B cell (primary cell): ENCODE data around the gene GGACT. TPM values are rescaled to one million over a fixed set of nuclear protein-coding genes. Genes with fewer than 3 reads are reported as not detected.
A peak's percentile ranks its signal among the peaks of the same experiment; 100 is the strongest.

Experiments
- ATAC-seq: fragments of 200-7000 bp; cut with Tn5 transposase; one replicate; pipeline ENCODE4 v1.10.0; 2021; ENCODE audit warnings: low read depth, mild to moderate bottlenecking, moderate number of reproducible peaks, moderate library complexity
- CTCF ChIA-PET: fragments of 350-600 bp; sonication (Branson Sonifier 250); formaldehyde crosslinking; loops from one replicate; lab custom pipeline; 2021; ENCODE audit warnings: antibody characterized with exemption, inconsistent platforms; lab: Charles Lee
- POLR2A ChIA-PET: fragments of 350-600 bp; sonication (Branson Sonifier 250); formaldehyde crosslinking; loops from one replicate; lab custom pipeline; 2021; ENCODE audit warnings: antibody characterized with exemption; lab: Charles Lee
- DNase-seq: peaks from one replicate; pipeline ENCODE4 v3.0.0; 2013
- H2AFZ ChIP-seq: 2 replicates; pipeline ENCODE4 v1.6.1; 2012; ENCODE audit warnings: mild to moderate bottlenecking, low read depth, low read length; ENCODE audit not compliant: insufficient read depth, poor library complexity, severe bottlenecking
- H3K27ac ChIP-seq, 2 donors: 1 replicate in 1 of 2; 2 replicates in 1 of 2; pipeline ENCODE4 v1.5.1; 2012 to 2013; ENCODE audit warnings: low read length in 2 of 2, mild to moderate bottlenecking in 2 of 2, moderate library complexity in 1 of 2
- H3K27me3 ChIP-seq, 4 experiments: fragments of 200-600 bp in 1 of 4; sonication (generic) in 1 of 4; replicated peaks in 1 of 4; 1 replicate in 2 of 4; 2 replicates in 2 of 4; pipeline versions ENCODE4 v1.6.1 to v1.7.0; 2013 to 2016; ENCODE audit warnings: low read length in 3 of 4, mild to moderate bottlenecking in 2 of 4, mixed read lengths in 1 of 4, moderate library complexity in 1 of 4; ENCODE audit not compliant: insufficient read depth in 4 of 4, control insufficient read depth in 3 of 4; ENCODE audit errors: control extremely low read depth in 1 of 4
- H3K36me3 ChIP-seq, 2 experiments: replicated peaks in 1 of 2; 1 replicate in 1 of 2; 2 replicates in 1 of 2; pipeline versions ENCODE4 v1.6.1 to v1.7.1; 2013; ENCODE audit warnings: low read length in 1 of 2; ENCODE audit not compliant: insufficient read depth in 2 of 2, control insufficient read depth in 1 of 2; ENCODE audit errors: control extremely low read depth in 1 of 2, extremely low read depth in 1 of 2
- H3K4me1 ChIP-seq, 2 donors: fragments of 200-600 bp in 1 of 2; sonication (generic) in 1 of 2; 1 replicate in 1 of 2; 2 replicates in 1 of 2; pipeline versions ENCODE4 v1.5.1 to v1.6.1; 2013 to 2017; ENCODE audit warnings: low read length in 2 of 2; ENCODE audit not compliant: control insufficient read depth in 2 of 2, insufficient read depth in 2 of 2
- H3K4me2 ChIP-seq: replicated peaks from 2 replicates; pipeline ENCODE3; 2012; ENCODE audit warnings: mild to moderate bottlenecking, low read depth, low read length; ENCODE audit not compliant: poor library complexity, severe bottlenecking
- H3K4me3 ChIP-seq, 5 experiments: fragments of 200-600 bp in 1 of 5; sonication (generic) in 1 of 5; 1 replicate in 3 of 5; 2 replicates in 2 of 5; pipeline versions ENCODE4 v1.5.1 to v1.7.0; 2011 to 2016; ENCODE audit warnings: low read length in 4 of 5, mild to moderate bottlenecking in 4 of 5, low read depth in 2 of 5, control low read depth in 1 of 5, moderate library complexity in 1 of 5; ENCODE audit not compliant: insufficient read depth in 1 of 5; ENCODE audit errors: control extremely low read depth in 1 of 5, extremely low read depth in 1 of 5
- H3K79me2 ChIP-seq: fragments of 200-600 bp; sonication (generic); one replicate; pipeline ENCODE4 v1.6.0; 2016; ENCODE audit warnings: low read length; ENCODE audit not compliant: control insufficient read depth, insufficient read depth
- H3K9ac ChIP-seq: fragments of 200-600 bp; sonication (generic); 2 replicates; pipeline ENCODE4 v1.6.1; 2017; ENCODE audit warnings: mild to moderate bottlenecking, low read length, moderate library complexity
- H3K9me3 ChIP-seq, 3 donors: one replicate each; pipeline versions ENCODE4 v1.6.1 to v1.7.1; 2013; ENCODE audit warnings: low read length in 2 of 3; ENCODE audit not compliant: control insufficient read depth in 2 of 3, insufficient read depth in 1 of 3; ENCODE audit errors: control extremely low read depth in 1 of 3
- H4K20me1 ChIP-seq: 2 replicates; pipeline ENCODE4 v1.6.0; 2012; ENCODE audit warnings: mild to moderate bottlenecking, low read length; ENCODE audit not compliant: insufficient read depth, control insufficient read depth, poor library complexity, severe bottlenecking
- H3K27ac Mint-ChIP-seq: one replicate; pipeline ENCODE4 v1.8.0; 2021; ENCODE audit warnings: mixed read lengths
- H3K27me3 Mint-ChIP-seq: one replicate; pipeline ENCODE4 v1.8.0; 2021; ENCODE audit warnings: mixed read lengths
- H3K4me1 Mint-ChIP-seq: one replicate; pipeline ENCODE4 v1.8.0; 2021; ENCODE audit warnings: mixed read lengths
- H3K4me3 Mint-ChIP-seq: one replicate; pipeline ENCODE4 v1.8.0; 2021; ENCODE audit warnings: mixed read lengths
- H3K9me3 Mint-ChIP-seq: one replicate; pipeline ENCODE4 v1.8.0; 2022; ENCODE audit warnings: mixed read lengths; ENCODE audit not compliant: insufficient read depth
- CTCF ChIP-seq: fragments of 200-600 bp; IDR thresholded peaks from one replicate; pipeline ENCODE4 v1.8.0; 2022; ENCODE audit warnings: antibody characterized with exemption, mild to moderate bottlenecking
- EZH2 ChIP-seq: IDR thresholded peaks from 2 replicates; pipeline ENCODE4 v1.6.1; 2012; ENCODE audit warnings: borderline replicate concordance, low read depth, mild to moderate bottlenecking, moderate library complexity, low read length; ENCODE audit not compliant: insufficient read depth, poor library complexity, severe bottlenecking
- WGBS: methylation state at CpG from one replicate; pipeline ENCODE4 v1.1.5; 2013; ENCODE audit warnings: missing lambda C conversion rate; ENCODE audit not compliant: insufficient coverage; 5-methylcytosine and 5-hydroxymethylcytosine counted together
- intact Hi-C: fragments of 100-400 bp; cut with micrococcal nuclease; formaldehyde crosslinking; loops from one replicate; pipeline ENCODE4 v1.10.0; 2022
- polyA plus RNA-seq: library from polyadenylated mRNA; depleted of rRNA; stranded (reverse); fragments of >200 nt; gene quantifications from 2 replicates; pipeline ENCODE4 v1.2.3, GENCODE V29; 2012
- total RNA-seq, 2 donors: library from RNA; stranded (reverse); fragments of 120-200 nt in 1 of 2; gene quantifications; 1 replicate in 1 of 2; 2 replicates in 1 of 2; pipeline versions ENCODE4 v1.2.3 to v1.2.4, GENCODE V29; 2013 to 2022

The GGACT gene
- total and polyA plus RNA-seq, 2 donors (not counting 1 experiment from before 2014, with no cell fraction given) = 3.2 to 3.5 TPM

GRCh38 chr13:100589178-100589725, 663 bp upstream of the GGACT start:
- no peaks in the 10 kb centered on the region for H3K79me2 ChIP-seq
- no peak for ATAC-seq
- Mint-ChIP-seq H3K4me1 (peaks cover 20% of the 10 kb centered on the region), H3K4me3 (peak overlapping the region; percentile 90), H3K27ac (peak overlapping the region; percentile 82), H3K27me3 (no peaks in the 10 kb centered on the region), H3K9me3 (peaks cover under 1% of the 10 kb centered on the region)
- H3K4me1 ChIP-seq = peaks cover 10 to 12% of the 10 kb centered on the region in 2 donors
- H3K9ac ChIP-seq = peak overlapping the region; percentile 75
- H4K20me1 ChIP-seq = no peaks in the 10 kb centered on the region
- H3K27me3 ChIP-seq = no peaks in the 10 kb centered on the region
- 100% methylated on average over 2 of the region's 6 CpGs for WGBS
- peak overlapping the region; percentile 90 for H2AFZ ChIP-seq
- peak overlapping the region in 4 of 5 experiments; percentile 23 to 85 (median 64) for H3K4me3 ChIP-seq
- no peak for DNase-seq
- peak overlapping the region; percentile 88 for H3K4me2 ChIP-seq
- TF ChIP-seq EZH2 (no peak), CTCF (no peak)
- CTCF ChIA-PET = interaction anchor here (0.8 to 6.8 kb wide), 5 partner anchors 9 to 85 kb away, joined by 4 to 46 read pairs (median 6); partner anchors contain the start of gene TMTC4
- intact Hi-C loops = loop anchor here (5.0 kb wide), 1 partner anchor 932 kb away; no protein-coding TSS in a partner anchor
- H3K9me3 ChIP-seq = no peaks in the 10 kb centered on the region
- H3K36me3 ChIP-seq = no peaks in the 10 kb centered on the region
- POLR2A ChIA-PET = no interaction called here
- no peak overlapping the region for H3K27ac ChIP-seq

GRCh38 chr13:100584896-100585295, 3.7 kb downstream of the GGACT start:
- H3K9me3 Mint-ChIP-seq = peaks cover 3% of the 10 kb centered on the region
- ChIA-PET CTCF (interaction anchor here (0.6 to 6.8 kb wide), 2 partner anchors 12 to 50 kb away, joined by 4 to 46 read pairs; no protein-coding TSS in a partner anchor), POLR2A (no interaction called here)
- H3K9ac ChIP-seq = no peak overlapping the region
- intact Hi-C loops = loop anchor here (5.0 kb wide), 1 partner anchor 928 kb away; no protein-coding TSS in a partner anchor
- no peak overlapping the region for H3K4me3 Mint-ChIP-seq
- no peaks in the 10 kb centered on the region for H4K20me1 ChIP-seq
- H2AFZ ChIP-seq = no peak overlapping the region
- peaks cover 10 to 12% of the 10 kb centered on the region in 2 donors for H3K4me1 ChIP-seq
- peaks cover 0 to 16% of the 10 kb centered on the region in 2 experiments for H3K36me3 ChIP-seq
- TF ChIP-seq CTCF (no peak), EZH2 (no peak)
- no peaks in the 10 kb centered on the region for H3K27me3 Mint-ChIP-seq
- DNase-seq = no peak
- no peak overlapping the region for H3K27ac ChIP-seq
- no peak overlapping the region for H3K27ac Mint-ChIP-seq
- no peak overlapping the region for H3K4me2 ChIP-seq
- no peaks in the 10 kb centered on the region for H3K79me2 ChIP-seq
- ATAC-seq = no peak
- H3K4me3 ChIP-seq = no peak overlapping the region
- no CpG with 5 or more reads among the region's 5 CpGs for WGBS
- no peaks in the 10 kb centered on the region for H3K27me3 ChIP-seq
- no peaks in the 10 kb centered on the region for H3K9me3 ChIP-seq
- H3K4me1 Mint-ChIP-seq = peaks cover 20% of the 10 kb centered on the region
